OCI-LY1 (cell line): ENCODE measurements around the gene ATP13A2.

Experiments
- H2AFZ ChIP-seq: fragments of 200-600 bp; sonication (generic), shearing (Covaris generic); 2 replicates; pipeline ENCODE4 v1.6.0; 2014; ENCODE audit warnings: antibody characterized with exemption, mild to moderate bottlenecking, low read length
- H3F3A ChIP-seq: fragments of 200-600 bp; sonication (generic), shearing (Covaris generic); 2 replicates; pipeline ENCODE4 v1.6.0; 2014; ENCODE audit warnings: mild to moderate bottlenecking, antibody characterized with exemption, low read length, moderate library complexity; ENCODE audit not compliant: insufficient read depth
- H3K27ac ChIP-seq: fragments of 200-600 bp; sonication (generic); 2 replicates; pipeline ENCODE4 v1.5.1; 2014; ENCODE audit warnings: low read length, mixed run types, mild to moderate bottlenecking, low read depth; ENCODE audit not compliant: poor library complexity, severe bottlenecking
- H3K27me3 ChIP-seq: fragments of 200-600 bp; sonication (generic); 2 replicates; pipeline ENCODE4 v1.6.0; 2014; ENCODE audit warnings: antibody characterized with exemption, mild to moderate bottlenecking, low read length, moderate library complexity; ENCODE audit not compliant: insufficient read depth
- H3K36me3 ChIP-seq: fragments of 200-600 bp; sonication (generic); 2 replicates; pipeline ENCODE4 v1.6.1; 2014; ENCODE audit warnings: mild to moderate bottlenecking, antibody characterized with exemption, low read length, moderate library complexity, mixed read lengths; ENCODE audit not compliant: insufficient read depth
- H3K4me1 ChIP-seq: fragments of 200-600 bp; sonication (generic); 2 replicates; pipeline ENCODE4 v1.5.1; 2014; ENCODE audit warnings: mild to moderate bottlenecking, low read length, moderate library complexity; ENCODE audit not compliant: insufficient read depth, severe bottlenecking
- H3K4me2 ChIP-seq: fragments of 200-600 bp; sonication (generic), shearing (Covaris generic); 2 replicates; pipeline ENCODE4 v1.6.1; 2014; ENCODE audit warnings: low read length
- H3K4me3 ChIP-seq: fragments of 200-600 bp; sonication (generic); 2 replicates; pipeline ENCODE4 v1.5.1; 2014; ENCODE audit warnings: low read length, low read depth, mild to moderate bottlenecking, mixed read lengths; ENCODE audit not compliant: poor library complexity, severe bottlenecking
- H3K79me2 ChIP-seq: fragments of 200-600 bp; shearing (Covaris generic); 2 replicates; pipeline ENCODE4 v1.6.1; 2016; ENCODE audit warnings: mixed run types, low read length, mixed read lengths; ENCODE audit not compliant: insufficient read depth
- H3K9ac ChIP-seq: fragments of 200-600 bp; sonication (generic), shearing (Covaris generic); 2 replicates; pipeline ENCODE4 v1.6.1; 2014; ENCODE audit warnings: mild to moderate bottlenecking, low read length, mixed read lengths
- H3K9me2 ChIP-seq: fragments of 200-600 bp; sonication (generic), shearing (Covaris generic); 2 replicates; pipeline ENCODE4 v1.6.1; 2014; ENCODE audit warnings: low read depth, mild to moderate bottlenecking, low read length, mixed read lengths
- H3K9me3 ChIP-seq: fragments of 200-600 bp; shearing (Covaris generic); 2 replicates; pipeline ENCODE4 v1.6.1; 2014; ENCODE audit warnings: low read length, mixed read lengths
- H4K20me1 ChIP-seq: fragments of 200-600 bp; sonication (generic), shearing (Covaris generic); 2 replicates; pipeline ENCODE4 v1.6.0; 2016; ENCODE audit warnings: mild to moderate bottlenecking, low read length; ENCODE audit not compliant: insufficient read depth
- CTCF ChIP-seq: fragments of 200-600 bp; sonication (generic), shearing (Covaris generic); IDR thresholded peaks from 2 replicates; pipeline ENCODE4 v1.5.1; 2017; ENCODE audit warnings: mild to moderate bottlenecking, antibody characterized with exemption, low read length, moderate library complexity, mixed read lengths
- EZH2 ChIP-seq: fragments of 200-600 bp; sonication (generic), shearing (Covaris generic); IDR thresholded peaks from 2 replicates; pipeline ENCODE4 v1.8.0; 2017; ENCODE audit warnings: borderline replicate concordance, mixed run types, mild to moderate bottlenecking, antibody characterized with exemption, low read length, moderate library complexity, mixed read lengths

Gene ATP13A2

GRCh38 chr1:16972189-16972895 lies 39.4 kb downstream of the ATP13A2 start:
- Histone ChIP-seq H3K4me1 (no peaks in the 10 kb centered on the region), H3F3A (no peaks in the 10 kb centered on the region), H4K20me1 (no peaks in the 10 kb centered on the region), H3K27ac (no peak overlapping the region), H3K79me2 (no peaks in the 10 kb centered on the region), H3K9me2 (no peaks in the 10 kb centered on the region), H3K9me3 (no peaks in the 10 kb centered on the region), H3K27me3 (no peaks in the 10 kb centered on the region; the same call in 1 of the 2 replicates), H2AFZ (no peak overlapping the region), H3K36me3 (no peaks in the 10 kb centered on the region), H3K4me3 (no peak overlapping the region), H3K9ac (no peak overlapping the region), H3K4me2 (no peak overlapping the region)
- TF ChIP-seq CTCF (no peak), EZH2 (no peak)

DNA sequence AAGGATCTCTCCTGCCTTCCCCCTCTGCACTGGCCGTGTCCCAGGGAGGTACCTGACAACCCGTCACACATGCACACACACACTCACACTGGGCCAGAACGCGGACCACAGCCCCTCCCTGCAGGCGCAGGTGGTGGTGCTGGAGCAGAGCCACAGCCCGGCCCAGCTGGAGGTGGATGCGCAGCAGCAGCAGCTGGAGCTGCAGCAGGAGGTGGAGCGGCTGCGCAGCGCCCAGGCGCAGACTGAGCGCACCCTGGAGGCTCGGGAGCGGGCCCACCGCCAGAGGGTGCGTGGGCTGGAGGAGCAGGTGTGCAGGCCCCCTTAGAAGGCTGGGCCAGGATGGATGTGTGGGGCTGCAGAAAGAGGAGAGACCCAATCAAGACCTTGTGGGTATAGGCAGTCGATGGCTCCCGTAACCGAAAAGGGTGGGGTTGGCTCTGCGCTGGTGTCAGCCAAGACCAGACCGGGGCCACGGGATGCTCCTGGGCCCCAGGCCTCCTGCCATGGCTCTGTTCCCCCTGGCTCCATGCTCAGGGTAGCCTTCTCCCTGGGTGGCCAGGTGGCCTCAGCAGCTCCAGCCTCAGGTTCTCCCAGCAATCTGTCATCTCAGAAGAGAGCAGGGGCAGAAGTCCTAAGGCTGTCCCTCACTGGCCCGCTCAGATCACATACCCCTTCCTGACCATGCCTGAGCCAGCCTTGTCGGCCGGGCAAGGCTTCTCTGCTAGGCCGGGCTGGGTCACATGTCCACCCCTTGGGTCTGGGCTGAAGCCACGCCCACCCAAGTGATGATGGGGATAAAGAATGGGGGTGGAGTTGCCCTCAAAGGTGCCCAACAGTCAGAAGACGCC lies 40.2 kb downstream of the ATP13A2 start:
- Histone ChIP-seq H3K9ac (no peak overlapping the region), H3K79me2 (no peaks in the 10 kb centered on the region), H3K4me1 (no peaks in the 10 kb centered on the region), H2AFZ (no peak overlapping the region), H3K9me3 (no peaks in the 10 kb centered on the region), H3K4me3 (no peak overlapping the region), H3F3A (no peaks in the 10 kb centered on the region), H3K36me3 (no peaks in the 10 kb centered on the region), H4K20me1 (no peaks in the 10 kb centered on the region), H3K27me3 (no peaks in the 10 kb centered on the region), H3K9me2 (no peaks in the 10 kb centered on the region), H3K27ac (no peak overlapping the region), H3K4me2 (no peak overlapping the region)
- TF ChIP-seq EZH2 (no peak), CTCF (no peak)

DNA sequence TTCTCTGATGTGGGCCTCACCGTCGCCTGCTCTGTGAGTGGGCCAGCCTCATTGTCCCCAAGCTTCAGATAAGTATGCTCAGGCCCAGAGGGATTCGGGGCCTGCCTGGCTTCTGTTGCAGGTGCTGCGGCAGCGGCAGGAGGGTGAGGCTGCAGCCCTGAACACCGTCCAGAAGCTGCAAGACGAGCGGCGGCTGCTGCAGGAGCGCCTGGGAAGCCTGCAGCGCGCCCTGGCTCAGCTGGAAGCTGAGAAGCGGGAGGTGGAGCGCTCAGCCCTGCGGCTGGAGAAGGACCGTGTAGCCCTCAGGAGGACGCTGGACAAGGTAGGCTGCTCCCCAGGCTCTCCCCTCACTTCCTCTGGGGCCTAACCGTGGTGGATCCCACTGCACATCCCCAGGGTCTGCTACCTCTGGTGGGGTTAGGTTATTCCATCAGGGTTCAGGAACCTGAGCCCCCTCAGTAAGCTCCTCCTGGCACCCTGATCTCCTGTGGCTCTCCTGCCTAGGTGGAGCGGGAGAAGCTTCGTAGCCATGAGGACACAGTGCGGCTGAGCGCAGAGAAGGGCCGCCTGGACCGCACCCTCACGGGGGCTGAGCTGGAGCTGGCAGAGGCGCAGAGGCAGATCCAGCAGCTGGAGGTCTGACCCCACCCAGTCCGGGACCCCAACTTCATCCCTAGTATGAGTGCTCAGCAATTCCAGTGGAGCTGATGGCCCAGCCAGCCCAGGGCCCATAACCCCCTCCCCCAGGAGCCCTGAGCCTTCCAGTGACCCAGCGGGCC lies 41.4 kb downstream of the ATP13A2 start:
- Histone ChIP-seq H3K9ac (no peak overlapping the region), H2AFZ (no peak overlapping the region)
- no peak for TF ChIP-seq EZH2
- no peak for TF ChIP-seq CTCF

More for the DNA sequence above, 41.4 kb downstream of the ATP13A2 start:
- Histone ChIP-seq H3K27ac (no peak overlapping the region), H3K4me1 (no peaks in the 10 kb centered on the region), H3K4me3 (no peak overlapping the region), H3K36me3 (no peaks in the 10 kb centered on the region), H3K9me2 (no peaks in the 10 kb centered on the region), H3F3A (no peaks in the 10 kb centered on the region), H3K27me3 (no peaks in the 10 kb centered on the region), H3K9me3 (no peaks in the 10 kb centered on the region), H3K79me2 (no peaks in the 10 kb centered on the region), H4K20me1 (no peaks in the 10 kb centered on the region), H3K4me2 (no peak overlapping the region)
